HCT116 (cell line): ENCODE data around the gene QSOX1.

Experiments
- EZH2phosphoT487 ChIP-seq: fragments of 200-600 bp; IDR thresholded peaks from 2 replicates; pipeline ENCODE4 v1.6.1; 2018; ENCODE audit warnings: antibody characterized with exemption, borderline replicate concordance
- POLR2AphosphoS5 ChIP-seq: IDR thresholded peaks from 2 replicates; pipeline ENCODE4 v1.6.1; 2011; ENCODE audit warnings: mild to moderate bottlenecking, low read depth, low read length, moderate library complexity
- ZNF274 ChIP-seq: fragments of 200-500 bp; sonication (Bioruptor generic); IDR thresholded peaks from 2 replicates; pipeline ENCODE4 v1.6.1; 2014; ENCODE audit warnings: mild to moderate bottlenecking, low read depth, low read length, inconsistent platforms
- TF ChIP-seq, protein P1 (sequence below), 3 experiments: fragments of 200-600 bp in 1 of 3; sonication (generic) in 1 of 3; IDR thresholded peaks in 2 of 3; conservative IDR thresholded peaks in 1 of 3; 2 replicates each; pipeline ENCODE4 v1.5.1; 2012 to 2017; ENCODE audit warnings: low read depth in 2 of 3, low read length in 2 of 3, antibody characterized with exemption in 1 of 3, borderline replicate concordance in 1 of 3, control low read depth in 1 of 3, mild to moderate bottlenecking in 1 of 3, mixed read lengths in 1 of 3, mixed run types in 1 of 3, moderate library complexity in 1 of 3; ENCODE audit not compliant: insufficient read depth in 1 of 3
- TF ChIP-seq, protein P2 (sequence below): IDR thresholded peaks from 2 replicates; pipeline ENCODE4 v1.6.1; 2012
- TF ChIP-seq, protein P3 (sequence below): IDR thresholded peaks from 2 replicates; pipeline ENCODE4 v1.6.1; 2012; ENCODE audit warnings: low read depth

DNA sequence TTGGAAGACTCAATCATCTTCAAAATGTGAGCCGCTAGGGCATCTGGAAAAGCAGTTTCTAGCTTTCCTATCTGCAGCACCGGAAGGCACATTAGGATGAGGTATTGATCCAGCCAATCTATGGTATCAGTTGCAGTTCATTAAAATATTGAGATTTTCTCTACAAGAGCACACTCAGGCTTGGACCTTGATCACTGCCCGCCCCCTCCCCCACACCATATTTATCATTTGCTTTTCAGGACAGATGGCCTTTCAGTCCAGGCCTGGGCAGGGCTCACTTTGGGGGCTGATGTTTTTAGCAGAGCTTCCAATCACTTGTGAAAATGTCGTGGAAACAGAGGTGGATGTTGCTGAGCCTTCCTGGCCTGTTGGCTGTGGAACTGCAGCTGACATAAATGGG, 92.9 kb downstream of the QSOX1 start:
- TF ChIP-seq, protein P1, sequence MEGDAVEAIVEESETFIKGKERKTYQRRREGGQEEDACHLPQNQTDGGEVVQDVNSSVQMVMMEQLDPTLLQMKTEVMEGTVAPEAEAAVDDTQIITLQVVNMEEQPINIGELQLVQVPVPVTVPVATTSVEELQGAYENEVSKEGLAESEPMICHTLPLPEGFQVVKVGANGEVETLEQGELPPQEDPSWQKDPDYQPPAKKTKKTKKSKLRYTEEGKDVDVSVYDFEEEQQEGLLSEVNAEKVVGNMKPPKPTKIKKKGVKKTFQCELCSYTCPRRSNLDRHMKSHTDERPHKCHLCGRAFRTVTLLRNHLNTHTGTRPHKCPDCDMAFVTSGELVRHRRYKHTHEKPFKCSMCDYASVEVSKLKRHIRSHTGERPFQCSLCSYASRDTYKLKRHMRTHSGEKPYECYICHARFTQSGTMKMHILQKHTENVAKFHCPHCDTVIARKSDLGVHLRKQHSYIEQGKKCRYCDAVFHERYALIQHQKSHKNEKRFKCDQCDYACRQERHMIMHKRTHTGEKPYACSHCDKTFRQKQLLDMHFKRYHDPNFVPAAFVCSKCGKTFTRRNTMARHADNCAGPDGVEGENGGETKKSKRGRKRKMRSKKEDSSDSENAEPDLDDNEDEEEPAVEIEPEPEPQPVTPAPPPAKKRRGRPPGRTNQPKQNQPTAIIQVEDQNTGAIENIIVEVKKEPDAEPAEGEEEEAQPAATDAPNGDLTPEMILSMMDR (IDR thresholded peaks at IDR 0.05 in 2 of 3, conservative IDR thresholded peaks at IDR 0.05 in 1 of 3; ENCODE audit: borderline replicate concordance in 1 of 3, insufficient read depth in 1 of 3, low read depth in 2 of 3, low read length in 2 of 3) = no peak
- TF ChIP-seq, protein P2, sequence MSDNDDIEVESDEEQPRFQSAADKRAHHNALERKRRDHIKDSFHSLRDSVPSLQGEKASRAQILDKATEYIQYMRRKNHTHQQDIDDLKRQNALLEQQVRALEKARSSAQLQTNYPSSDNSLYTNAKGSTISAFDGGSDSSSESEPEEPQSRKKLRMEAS = no peak
- TF ChIP-seq POLR2AphosphoS5 (no peak), EZH2phosphoT487 (no peak), ZNF274 (no peak)
- TF ChIP-seq, protein P3, sequence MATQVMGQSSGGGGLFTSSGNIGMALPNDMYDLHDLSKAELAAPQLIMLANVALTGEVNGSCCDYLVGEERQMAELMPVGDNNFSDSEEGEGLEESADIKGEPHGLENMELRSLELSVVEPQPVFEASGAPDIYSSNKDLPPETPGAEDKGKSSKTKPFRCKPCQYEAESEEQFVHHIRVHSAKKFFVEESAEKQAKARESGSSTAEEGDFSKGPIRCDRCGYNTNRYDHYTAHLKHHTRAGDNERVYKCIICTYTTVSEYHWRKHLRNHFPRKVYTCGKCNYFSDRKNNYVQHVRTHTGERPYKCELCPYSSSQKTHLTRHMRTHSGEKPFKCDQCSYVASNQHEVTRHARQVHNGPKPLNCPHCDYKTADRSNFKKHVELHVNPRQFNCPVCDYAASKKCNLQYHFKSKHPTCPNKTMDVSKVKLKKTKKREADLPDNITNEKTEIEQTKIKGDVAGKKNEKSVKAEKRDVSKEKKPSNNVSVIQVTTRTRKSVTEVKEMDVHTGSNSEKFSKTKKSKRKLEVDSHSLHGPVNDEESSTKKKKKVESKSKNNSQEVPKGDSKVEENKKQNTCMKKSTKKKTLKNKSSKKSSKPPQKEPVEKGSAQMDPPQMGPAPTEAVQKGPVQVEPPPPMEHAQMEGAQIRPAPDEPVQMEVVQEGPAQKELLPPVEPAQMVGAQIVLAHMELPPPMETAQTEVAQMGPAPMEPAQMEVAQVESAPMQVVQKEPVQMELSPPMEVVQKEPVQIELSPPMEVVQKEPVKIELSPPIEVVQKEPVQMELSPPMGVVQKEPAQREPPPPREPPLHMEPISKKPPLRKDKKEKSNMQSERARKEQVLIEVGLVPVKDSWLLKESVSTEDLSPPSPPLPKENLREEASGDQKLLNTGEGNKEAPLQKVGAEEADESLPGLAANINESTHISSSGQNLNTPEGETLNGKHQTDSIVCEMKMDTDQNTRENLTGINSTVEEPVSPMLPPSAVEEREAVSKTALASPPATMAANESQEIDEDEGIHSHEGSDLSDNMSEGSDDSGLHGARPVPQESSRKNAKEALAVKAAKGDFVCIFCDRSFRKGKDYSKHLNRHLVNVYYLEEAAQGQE = no peak
